ENCODE data around the gene SMPX. TPM values are rescaled to one million over a fixed set of nuclear protein-coding genes. Genes with fewer than 3 reads are reported as not detected.

Gene SMPX
- polyA plus RNA-seq, 3 donors = not detected

DNA sequence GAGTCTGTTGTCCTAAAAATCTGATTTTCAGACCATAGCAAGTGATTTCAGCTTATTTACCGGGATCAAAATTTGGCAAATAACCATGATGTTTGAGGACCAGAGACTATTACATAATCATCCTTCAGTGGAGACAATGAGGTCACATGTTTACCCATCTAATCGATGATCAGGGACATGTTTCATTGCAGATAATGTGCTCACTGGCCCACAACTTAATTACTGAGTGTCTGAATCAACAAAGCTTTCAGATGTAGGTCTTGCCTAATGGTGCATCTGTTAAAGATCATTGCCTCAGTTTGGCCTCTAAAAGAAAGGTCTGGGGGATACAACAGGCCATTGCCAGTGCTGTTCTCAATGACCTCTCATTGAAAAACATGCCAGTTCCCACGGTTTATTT is 56.9 kb downstream of the SMPX start:
- Histone ChIP-seq H3K9me3 (replicated peaks in 1 of 2; ENCODE audit: control insufficient read depth in 1 of 2, insufficient read depth in 1 of 2, low read length in 2 of 2) (no peaks in the 10 kb centered on the region), H3K9ac (ENCODE audit: insufficient read depth, low read length, poor library complexity, severe bottlenecking) (no peak overlapping the region), H3K79me2 (ENCODE audit: insufficient read depth, low read length) (no peaks in the 10 kb centered on the region), H3K27ac (ENCODE audit: low read depth in 1 of 2, low read length in 2 of 2) (no peak overlapping the region), H3K36me3 (replicated peaks in 1 of 2; ENCODE audit: control insufficient read depth in 1 of 2, insufficient read depth in 2 of 2, low read length in 2 of 2) (no peaks in the 10 kb centered on the region), H4K20me1 (ENCODE audit: insufficient read depth, low read length) (no peaks in the 10 kb centered on the region), H2AFZ (ENCODE audit: insufficient read depth, low read depth, low read length, poor library complexity, severe bottlenecking) (no peak overlapping the region), H3K4me2 (replicated peaks; ENCODE audit: extremely low read depth, low read length, poor library complexity, severe bottlenecking) (no peak overlapping the region), H3K27me3 (ENCODE audit: control insufficient read depth in 2 of 2, insufficient read depth in 2 of 2, low read length in 2 of 2) (no peaks in the 10 kb centered on the region), H3K4me1 (ENCODE audit: control insufficient read depth in 1 of 2, insufficient read depth in 2 of 2, low read length in 2 of 2) (peaks cover 0 to 4% of the 10 kb centered on the region in 2 donors), H3K4me3 (replicated peaks in 1 of 3; ENCODE audit: low read depth in 2 of 3, low read length in 3 of 3) (no peak overlapping the region)
- intact Hi-C loops (cut with micrococcal nuclease) = no loop called here
- WGBS (ENCODE audit: insufficient coverage) = no CpG with 5 or more reads among the region's 3 CpGs
- no peaks in the 10 kb centered on the region for H3K36me3 Mint-ChIP-seq
- peaks cover 0 to 2% (median 0%) of the 10 kb centered on the region in 7 donors for H3K9me3 Mint-ChIP-seq
- no peak overlapping the region for H3K27ac Mint-ChIP-seq
- H3K4me1 Mint-ChIP-seq = peaks cover 7% of the 10 kb centered on the region
- no peak for TF ChIP-seq CTCF (IDR thresholded peaks at IDR 0.05)
- no peak overlapping the region for H3K4me3 Mint-ChIP-seq
- peaks cover 0 to 14% (median 0%) of the 10 kb centered on the region in 3 donors for H3K27me3 Mint-ChIP-seq (ENCODE audit: low read depth in 3 of 3)
- no peak for DNase-seq

GRCh38 chrX:21700275-21700674 is 57.6 kb downstream of the SMPX start:
- H3K27me3 ChIP-seq (ENCODE audit: control insufficient read depth in 2 of 2, insufficient read depth in 2 of 2, low read length in 2 of 2) = no peaks in the 10 kb centered on the region
- H3K9me3 ChIP-seq (replicated peaks in 1 of 2; ENCODE audit: control insufficient read depth in 1 of 2, insufficient read depth in 1 of 2, low read length in 2 of 2) = no peaks in the 10 kb centered on the region
- H3K4me3 Mint-ChIP-seq = no peak overlapping the region
- peaks cover 7% of the 10 kb centered on the region for H3K4me1 Mint-ChIP-seq
- H2AFZ ChIP-seq (ENCODE audit: insufficient read depth, low read depth, low read length, poor library complexity, severe bottlenecking) = no peak overlapping the region
- H3K36me3 Mint-ChIP-seq = no peaks in the 10 kb centered on the region
- H3K36me3 ChIP-seq (replicated peaks in 1 of 2; ENCODE audit: control insufficient read depth in 1 of 2, insufficient read depth in 2 of 2, low read length in 2 of 2) = no peaks in the 10 kb centered on the region
- H3K4me2 ChIP-seq (replicated peaks; ENCODE audit: extremely low read depth, low read length, poor library complexity, severe bottlenecking) = no peak overlapping the region
- TF ChIP-seq CTCF (IDR thresholded peaks at IDR 0.05) = no peak
- H3K27ac ChIP-seq (ENCODE audit: low read depth in 1 of 2, low read length in 2 of 2) = no peak overlapping the region
- DNase-seq = peak in 1 of 3 donors; percentile 1
- intact Hi-C loops (cut with micrococcal nuclease) = no loop called here
- H3K9ac ChIP-seq (ENCODE audit: insufficient read depth, low read length, poor library complexity, severe bottlenecking) = no peak overlapping the region
- no peak overlapping the region for H3K4me3 ChIP-seq (replicated peaks in 1 of 3; ENCODE audit: low read depth in 2 of 3, low read length in 3 of 3)
- no peak overlapping the region for H3K27ac Mint-ChIP-seq
- H3K4me1 ChIP-seq (ENCODE audit: control insufficient read depth in 1 of 2, insufficient read depth in 2 of 2, low read length in 2 of 2) = peaks cover 0 to 4% of the 10 kb centered on the region in 2 donors
- H3K79me2 ChIP-seq (ENCODE audit: insufficient read depth, low read length) = no peaks in the 10 kb centered on the region
- H3K9me3 Mint-ChIP-seq = peaks cover 0 to 2% (median 0%) of the 10 kb centered on the region in 7 donors
- WGBS (ENCODE audit: insufficient coverage) = 80% methylated on average over 1 of the region's 5 CpGs
- peaks cover 0 to 14% (median 0%) of the 10 kb centered on the region in 3 donors for H3K27me3 Mint-ChIP-seq (ENCODE audit: low read depth in 3 of 3)
- H4K20me1 ChIP-seq (ENCODE audit: insufficient read depth, low read length) = no peaks in the 10 kb centered on the region
